Left colon (tissue), 2 donors: ENCODE results near the gene PAOX. TPM values are rescaled to one million over a fixed set of nuclear protein-coding genes. Genes with fewer than 3 reads are reported as not detected.
"Not testable (repeated sequence)": the region's sequence is repeated elsewhere in the genome, so short reads cannot be mapped to it uniquely, and the experiment has no call there.

Experiments
- ATAC-seq: fragments of 200-7000 bp; cut with Tn5 transposase; one replicate; pipeline ENCODE4 v1.9.1; 2020; ENCODE audit warnings: mild to moderate bottlenecking, moderate library complexity
- DNase-seq, 2 donors: peaks; one replicate each; pipeline ENCODE4 v3.0.0-alpha.2; 2020
- intact Hi-C, 2 donors: fragments of 100-400 bp; cut with DNase I in 1 of 2; cut with micrococcal nuclease in 1 of 2; formaldehyde crosslinking; loops; one replicate each; pipeline versions ENCODE4 v1.11.2 to v1.14.0; 2022; cut with DNase I, micrococcal nuclease
- total RNA-seq, 2 donors: library from RNA; stranded (reverse); fragmentation: NEBNext Ultra II Directional; extraction: Animal tissue kit (Norgen Biotek cat#: 25700); gene quantifications; one replicate each; pipeline ENCODE4 v1.2.1, GENCODE V29; 2021
- donor health status: DM: no; HTN: no; CAD: no.
- donor health status: DM: yes; HTN: yes; CAD: no.

Gene PAOX
- total RNA-seq, 2 donors from 2014 or later: 9.3 to 10.5 TPM

DNA sequence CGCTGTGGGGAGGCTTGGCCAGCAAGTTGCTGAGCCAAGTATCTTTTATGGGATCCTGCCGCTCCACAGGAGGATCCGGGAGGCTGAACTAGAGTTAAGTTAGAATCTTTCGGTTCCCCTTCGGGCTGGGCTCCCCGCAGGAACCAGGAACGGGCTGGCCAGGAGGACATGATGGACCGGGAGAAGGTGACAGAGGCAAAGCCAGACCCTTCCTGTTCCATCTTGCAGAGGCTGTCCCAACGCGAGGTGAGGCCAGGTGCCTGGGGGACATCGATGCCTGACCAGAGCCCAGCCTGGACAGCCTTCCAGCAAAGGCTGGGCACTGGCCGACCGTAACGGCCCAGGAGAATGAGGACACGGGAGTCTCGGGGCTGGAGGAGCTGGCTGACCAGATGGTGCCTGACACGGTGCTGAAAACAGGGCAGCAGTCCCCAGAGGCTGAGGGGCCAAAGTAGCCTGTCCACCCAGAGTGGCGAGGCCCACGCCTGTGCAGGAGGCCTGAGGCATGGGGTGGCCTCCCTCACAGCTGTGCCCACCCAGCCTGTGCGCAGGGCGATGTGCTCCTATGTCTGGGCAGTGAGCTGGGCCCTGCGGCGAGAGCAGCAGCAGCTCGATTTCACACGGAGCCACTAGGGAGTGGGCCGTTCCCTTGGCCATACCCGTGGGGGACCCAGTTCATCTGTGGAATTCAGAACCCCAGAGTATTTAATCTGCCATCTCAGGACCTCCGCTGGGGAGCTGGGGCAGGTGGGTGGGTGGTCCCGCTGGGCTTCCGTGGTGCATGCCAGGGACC, 1.8 kb upstream of the PAOX start:
- ATAC-seq (no peak), DNase-seq (no peak)
- intact Hi-C loops: no loop called here

DNA sequence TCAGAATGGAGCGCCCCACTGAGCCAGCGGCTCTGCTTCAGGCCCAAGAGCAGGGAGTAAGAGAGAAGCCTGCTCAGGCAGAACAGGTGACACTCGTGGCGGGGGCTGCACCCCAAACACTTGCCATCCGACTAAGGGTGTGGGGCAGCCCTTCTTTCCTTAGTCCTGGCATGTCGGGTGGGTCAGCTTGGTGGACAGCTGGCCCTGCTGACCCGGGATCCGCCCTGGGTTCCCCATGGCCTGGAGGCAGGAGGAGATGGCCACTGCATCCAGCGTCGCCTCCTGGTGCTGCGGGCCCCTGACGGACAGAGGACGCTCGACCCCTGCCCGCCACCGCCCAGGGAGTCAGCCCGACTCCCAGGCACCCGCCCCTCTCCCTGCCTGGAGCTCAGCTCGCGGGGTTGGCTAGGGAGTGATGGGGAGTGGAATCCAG, 1.2 kb upstream of the PAOX start:
- no peak for DNase-seq
- intact Hi-C loops: no loop called here
- ATAC-seq: peak; percentile 8

DNA sequence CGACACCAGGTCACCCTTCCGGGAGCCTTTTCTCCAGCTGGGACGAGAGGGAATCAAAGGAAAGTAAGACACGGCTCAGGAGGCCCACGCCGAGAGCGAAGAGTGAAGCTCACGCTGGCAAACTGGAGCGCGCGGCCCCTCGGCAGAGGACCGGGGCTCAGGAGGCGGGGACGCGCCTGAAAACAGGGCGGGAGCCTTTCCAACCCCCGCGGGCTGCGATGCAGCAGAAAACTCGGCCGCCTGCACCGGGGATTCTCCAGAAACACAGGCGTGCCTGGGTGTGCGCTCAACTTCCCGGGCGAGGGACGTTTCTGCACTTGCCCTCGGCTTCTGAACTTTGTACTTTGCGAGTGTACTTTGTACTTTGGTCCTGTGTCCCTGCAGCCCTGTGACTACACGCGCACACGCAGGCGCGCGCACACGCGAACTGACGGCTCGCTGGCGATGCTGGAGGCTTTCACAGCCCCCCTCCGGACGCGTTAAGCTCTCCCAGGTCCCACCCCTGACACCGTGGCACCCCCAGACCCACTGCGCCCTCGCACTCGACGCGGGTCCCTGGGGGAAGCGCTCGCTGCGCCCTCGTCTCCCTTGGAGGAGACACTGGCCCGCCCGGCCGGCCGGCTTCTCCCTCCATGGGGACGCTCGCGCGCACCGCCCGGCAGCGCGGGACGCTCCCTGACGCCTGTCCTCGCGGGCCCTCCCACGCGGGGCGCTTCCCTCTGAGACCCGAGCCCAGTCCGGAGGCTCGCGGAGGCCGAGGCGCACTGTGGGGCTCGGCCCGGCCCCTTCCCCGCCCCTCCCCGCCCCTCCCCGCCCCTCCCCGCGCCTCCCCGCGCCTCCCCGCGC, 588 bp upstream of the PAOX start:
- peak; percentile 75 to 82 for DNase-seq
- ATAC-seq: peak; percentile 82
- intact Hi-C loops: no loop called here

DNA sequence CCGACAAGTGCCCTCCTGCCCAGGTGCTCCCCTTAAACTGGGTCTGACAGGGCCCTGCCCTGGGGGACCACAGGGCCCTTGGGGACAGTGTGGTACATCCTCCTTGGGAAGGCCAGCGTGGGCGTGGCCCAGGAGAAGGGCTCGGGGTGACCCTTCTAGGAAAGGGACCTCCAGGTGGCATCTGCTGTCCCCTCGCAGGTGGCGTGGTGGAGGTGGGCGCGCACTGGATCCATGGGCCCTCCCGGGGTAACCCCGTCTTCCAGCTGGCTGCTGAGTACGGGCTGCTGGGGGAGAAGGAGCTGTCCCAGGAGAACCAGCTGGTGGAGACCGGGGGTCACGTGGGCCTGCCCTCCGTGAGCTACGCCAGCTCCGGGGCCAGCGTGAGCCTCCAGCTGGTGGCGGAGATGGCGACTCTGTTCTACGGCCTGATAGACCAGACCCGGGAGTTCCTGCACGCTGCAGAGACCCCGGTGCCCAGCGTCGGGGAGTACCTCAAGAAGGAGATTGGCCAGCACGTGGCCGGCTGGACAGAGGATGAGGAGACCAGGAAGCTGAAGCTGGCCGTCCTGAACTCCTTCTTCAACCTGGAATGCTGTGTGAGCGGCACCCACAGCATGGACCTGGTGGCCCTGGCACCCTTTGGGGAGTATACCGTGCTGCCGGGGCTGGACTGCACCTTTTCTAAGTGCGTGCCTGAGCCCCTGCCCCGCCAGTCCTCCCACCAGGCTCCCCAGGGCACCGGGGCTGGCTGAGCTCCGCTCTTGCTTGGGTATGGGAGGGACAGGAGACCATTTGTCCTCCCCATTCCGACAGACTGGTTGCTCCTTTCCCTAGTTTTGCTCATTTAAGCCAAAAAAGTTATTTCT, 972 bp downstream of the PAOX start:
- no peak for ATAC-seq
- intact Hi-C loops: no loop called here
- peak in 1 of 2 donors; percentile 52 for DNase-seq

DNA sequence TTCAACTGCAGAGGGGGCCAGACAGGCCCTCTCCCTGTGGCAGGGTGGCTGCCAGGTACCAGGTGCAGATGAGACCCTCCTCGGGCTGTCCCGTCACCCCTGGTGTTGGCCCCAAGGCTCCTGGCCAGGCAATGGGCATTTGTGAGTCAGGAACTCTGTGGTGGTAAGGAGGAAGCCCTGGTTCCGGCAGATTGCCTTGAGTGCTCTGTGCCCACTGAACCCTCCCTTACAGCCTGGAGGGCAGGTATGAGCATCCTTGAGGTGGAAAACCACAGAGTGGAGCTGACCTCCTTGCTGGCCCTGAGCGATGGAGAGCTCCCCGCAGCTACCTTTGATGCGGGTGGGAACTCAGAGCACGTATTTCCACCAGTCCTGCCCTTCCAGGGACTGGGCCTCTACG, 2.0 kb downstream of the PAOX start:
- no peak for DNase-seq
- intact Hi-C loops: no loop called here
- no peak for ATAC-seq

DNA sequence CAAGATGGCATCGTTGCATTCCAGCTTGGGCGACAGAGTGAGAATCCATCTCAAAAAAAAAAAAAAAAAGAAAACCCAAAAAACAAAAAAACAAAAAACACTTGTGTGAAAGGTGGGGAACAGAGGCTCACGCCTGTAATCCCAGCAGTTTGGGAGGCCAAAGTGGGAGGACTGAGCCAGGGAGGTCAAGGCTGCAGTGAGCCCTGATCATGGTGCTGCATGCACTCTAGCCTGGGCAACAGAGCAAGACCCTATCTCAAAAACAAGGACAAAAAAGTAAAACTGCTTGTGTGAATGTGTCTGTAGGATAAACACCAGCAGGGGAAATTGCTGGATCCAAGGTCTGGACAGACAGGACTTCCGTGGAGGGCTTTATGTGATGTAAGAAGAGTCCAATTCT, 4.5 kb downstream of the PAOX start:
- DNase-seq (no peak), ATAC-seq (no peak)

DNA sequence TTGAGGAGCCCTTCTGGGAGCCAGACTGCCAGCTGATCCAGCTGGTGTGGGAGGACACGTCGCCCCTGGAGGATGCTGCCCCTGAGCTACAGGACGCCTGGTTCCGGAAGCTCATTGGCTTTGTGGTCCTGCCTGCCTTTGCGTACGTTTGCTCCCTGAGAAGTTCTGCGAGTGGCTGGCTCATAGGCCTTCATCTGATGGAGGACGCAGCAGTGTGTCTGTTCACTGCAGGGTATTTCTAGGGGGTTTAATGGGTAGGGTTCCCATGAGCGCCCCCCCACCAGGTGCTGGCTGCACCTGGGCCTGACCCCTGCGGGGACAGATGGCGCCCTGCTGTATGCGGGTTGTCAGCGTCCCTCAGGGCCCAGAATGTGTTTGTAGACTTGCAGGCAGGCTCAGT, 5.0 kb downstream of the PAOX start:
- DNase-seq (no peak), ATAC-seq (no peak)
- intact Hi-C loops: no loop called here

More for the DNA sequence above, 4.5 kb downstream of the PAOX start:
- intact Hi-C loops: no loop called here

DNA sequence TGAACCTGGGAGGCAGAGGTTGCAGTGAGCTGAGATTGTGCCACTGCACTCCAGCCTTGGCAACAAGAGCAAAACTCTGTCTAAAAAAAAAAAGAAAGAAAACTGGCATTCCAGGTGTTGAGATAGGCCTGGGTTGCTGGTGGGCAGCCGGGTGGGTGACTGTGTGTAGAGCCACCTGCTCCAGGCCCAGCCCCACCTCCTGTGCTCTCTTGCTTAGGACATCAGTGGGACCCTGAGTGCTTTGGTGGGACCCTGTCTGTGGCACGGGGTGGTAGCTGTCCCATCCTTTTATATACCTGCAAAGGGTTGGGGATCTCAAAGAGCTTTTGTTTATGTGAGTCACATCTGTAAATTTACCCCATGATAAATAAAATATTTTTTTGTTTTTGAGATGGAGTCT, 6.2 kb downstream of the PAOX start:
- DNase-seq (no peak), ATAC-seq (no peak)
- intact Hi-C loops: no loop called here

DNA sequence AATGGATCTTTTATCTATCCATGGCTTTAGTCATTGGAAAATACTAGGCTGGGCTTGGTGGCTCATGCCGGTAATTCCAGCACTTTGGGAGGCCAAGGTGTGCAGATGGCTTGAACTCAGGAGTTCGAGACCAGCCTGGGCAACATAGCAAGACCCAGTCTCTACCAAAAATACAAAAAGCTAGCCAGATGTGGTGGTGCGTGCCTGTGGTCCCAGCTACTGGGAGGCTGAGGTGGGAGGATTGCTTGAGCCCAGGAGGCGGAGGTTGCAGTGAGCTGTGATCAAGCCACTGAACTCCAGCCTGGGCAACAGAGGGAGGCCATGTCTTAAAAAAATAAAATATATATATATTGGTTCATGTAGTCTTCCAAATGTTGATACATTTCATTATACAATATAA, 7.9 kb downstream of the PAOX start:
- intact Hi-C loops, ATAC-seq, DNase-seq: not testable (repeated sequence)

DNA sequence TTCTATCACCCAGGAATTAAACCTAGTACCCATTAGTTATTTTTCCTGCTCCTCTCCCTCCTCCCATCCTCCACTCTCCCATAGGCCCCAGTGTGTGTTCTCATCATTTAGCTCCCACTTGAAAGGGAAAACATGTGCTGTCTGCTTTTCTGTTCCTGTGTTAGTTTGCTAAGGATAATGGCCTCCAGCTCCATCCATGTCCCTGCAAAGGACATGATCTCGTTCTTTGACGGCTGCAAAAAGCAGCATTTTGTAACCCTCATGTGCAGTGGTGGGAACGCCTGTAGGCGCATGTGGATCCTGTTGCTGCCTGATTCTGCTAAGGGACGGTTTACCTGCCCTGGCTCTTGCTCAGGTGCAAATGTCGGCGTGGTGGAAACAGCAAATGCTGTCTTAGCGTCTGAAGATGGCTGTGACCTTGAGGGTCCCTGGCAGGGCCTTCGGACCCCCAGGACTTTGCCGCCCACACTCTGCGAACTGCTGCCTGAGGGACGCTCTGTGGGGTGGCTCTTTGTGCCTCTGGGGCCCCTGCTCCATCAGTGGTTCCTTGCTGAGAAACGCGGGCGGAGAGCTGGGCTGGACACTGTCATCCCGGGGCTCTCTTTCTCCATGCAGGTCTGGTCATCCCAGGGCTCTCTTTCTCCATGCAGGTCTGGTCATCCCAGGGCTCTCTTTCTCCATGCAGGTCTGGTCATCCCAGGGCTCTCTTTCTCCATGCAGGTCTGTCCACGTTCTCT, 9.3 kb downstream of the PAOX start:
- DNase-seq (peak in 1 of 2 donors; percentile 4), ATAC-seq (no peak)
- intact Hi-C loops: no loop called here

DNA sequence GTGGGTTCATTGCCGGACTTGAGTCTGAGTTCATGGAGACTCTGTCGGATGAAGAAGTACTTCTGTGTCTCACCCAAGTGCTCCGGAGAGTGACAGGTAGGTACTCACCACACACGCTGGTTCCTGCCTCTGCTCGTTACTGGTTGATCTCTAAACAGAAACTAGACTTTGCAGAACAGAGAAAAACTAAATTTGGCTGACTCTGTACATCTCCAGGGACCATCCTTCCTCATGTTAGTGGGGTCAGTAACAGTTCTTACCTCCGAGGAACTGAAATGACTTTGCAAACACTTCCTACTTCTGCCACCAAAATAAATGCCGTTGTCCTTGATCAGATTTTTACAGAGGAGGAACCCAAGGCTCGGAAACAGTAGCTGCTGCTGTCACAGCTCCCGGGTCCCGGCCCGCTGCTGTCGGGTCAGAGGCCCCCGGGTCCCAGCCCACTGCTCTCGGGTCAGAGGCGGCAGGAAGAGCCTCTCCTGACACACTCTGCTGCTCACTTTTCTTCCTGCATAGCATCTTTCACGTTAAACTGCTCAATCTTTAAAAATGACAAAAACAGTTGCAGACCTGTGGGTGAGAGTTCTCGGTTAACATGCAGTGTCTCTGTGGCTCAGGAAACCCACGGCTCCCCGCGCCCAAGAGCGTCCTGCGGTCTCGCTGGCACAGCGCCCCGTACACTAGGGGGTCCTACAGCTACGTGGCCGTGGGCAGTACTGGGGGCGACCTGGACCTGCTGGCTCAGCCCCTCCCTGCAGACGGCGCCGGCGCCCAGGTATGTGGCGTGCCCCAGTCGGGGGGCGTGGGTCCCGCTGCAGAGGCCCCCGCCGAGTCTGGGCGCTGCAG, 10.1 kb downstream of the PAOX start:
- DNase-seq: peak in 1 of 2 donors; percentile 44
- intact Hi-C loops: no loop called here
- no peak for ATAC-seq

DNA sequence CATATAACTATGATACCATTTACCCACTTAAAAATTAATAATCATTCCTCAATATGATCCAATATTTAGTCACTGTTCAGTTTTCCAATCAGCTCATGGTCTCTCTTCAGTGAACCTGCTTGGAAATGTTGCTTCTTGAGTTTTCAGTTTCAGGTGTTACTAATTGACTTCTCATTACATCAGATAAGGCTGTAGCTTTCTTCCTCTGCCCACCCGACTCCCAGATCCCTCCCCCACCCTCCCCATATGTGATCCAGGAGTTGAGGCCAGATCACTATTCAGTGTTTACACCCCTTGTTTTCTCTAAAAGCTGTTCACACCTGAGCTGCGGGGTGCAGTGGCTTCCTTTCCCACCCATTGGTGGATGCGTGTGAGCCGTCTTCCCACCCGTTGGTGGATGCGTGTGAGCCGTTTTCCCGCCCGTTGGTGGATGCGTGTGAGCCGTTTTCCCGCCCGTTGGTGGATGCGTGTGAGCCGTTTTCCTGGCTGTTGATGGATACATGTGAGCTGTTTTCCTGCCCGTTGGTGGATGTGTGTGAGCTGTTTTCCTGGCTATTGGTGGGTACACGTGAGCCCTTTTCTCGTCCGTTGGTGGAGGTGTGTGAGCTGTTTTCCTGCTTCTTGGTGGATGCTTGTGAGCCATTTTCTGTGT, 11.7 kb downstream of the PAOX start:
- no peak for DNase-seq
- no peak for ATAC-seq
- intact Hi-C loops: no loop called here

DNA sequence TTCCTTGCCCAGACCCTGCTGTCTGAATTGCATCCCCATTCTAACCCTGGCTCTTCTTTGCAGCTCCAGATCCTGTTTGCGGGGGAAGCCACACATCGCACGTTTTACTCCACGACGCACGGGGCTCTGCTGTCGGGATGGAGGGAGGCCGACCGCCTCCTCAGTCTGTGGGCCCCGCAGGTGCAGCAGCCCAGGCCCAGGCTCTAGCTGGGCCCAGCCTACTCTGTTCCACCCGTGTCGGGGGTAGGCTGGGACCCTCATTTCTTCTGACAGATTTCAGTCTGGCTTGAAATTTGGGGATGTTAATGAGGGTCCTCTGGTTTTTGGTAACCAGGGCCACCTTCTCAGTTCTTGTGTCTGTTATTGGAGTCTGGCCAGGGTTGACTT, 12.2 kb downstream of the PAOX start:
- DNase-seq (no peak), ATAC-seq (no peak)
- intact Hi-C loops: no loop called here

DNA sequence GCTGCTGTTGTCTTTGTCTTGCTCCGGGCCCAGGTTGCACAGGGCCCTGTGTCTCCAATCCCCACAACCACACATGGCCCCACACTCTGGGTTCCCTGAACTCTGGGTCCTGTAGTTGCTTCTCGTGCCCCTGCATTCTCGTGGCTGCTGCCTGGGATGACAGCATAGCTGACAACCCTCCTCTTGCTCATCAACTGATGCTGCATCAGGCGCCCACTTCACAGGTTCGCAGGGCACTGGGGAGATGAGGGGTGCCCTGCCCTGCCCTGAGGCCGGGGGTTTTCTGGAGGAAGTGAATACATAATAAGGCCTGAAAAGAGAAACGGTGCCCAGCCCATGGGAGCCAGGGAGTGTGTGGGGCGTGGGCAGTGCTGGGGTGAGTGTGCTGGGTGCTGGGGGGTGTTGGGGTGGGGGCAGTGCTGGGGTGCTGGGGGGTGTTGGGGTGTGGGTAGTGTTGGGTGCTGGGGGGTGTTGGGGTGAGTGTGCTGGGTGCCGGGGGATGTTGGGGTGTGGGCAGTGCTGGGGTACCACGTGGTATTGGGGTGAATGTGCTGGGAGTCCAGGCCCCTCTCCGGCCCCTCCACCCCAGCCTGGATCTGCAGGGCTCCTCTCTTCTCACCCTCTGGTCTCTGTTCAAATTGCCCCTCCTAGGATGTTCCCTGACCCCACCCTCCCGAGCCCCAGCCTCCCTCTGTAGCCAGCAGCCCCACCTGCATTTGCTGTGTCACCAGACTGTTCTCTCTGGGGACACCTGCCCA, 12.9 kb downstream of the PAOX start:
- ATAC-seq (no peak), DNase-seq (no peak)
- intact Hi-C loops: no loop called here

DNA sequence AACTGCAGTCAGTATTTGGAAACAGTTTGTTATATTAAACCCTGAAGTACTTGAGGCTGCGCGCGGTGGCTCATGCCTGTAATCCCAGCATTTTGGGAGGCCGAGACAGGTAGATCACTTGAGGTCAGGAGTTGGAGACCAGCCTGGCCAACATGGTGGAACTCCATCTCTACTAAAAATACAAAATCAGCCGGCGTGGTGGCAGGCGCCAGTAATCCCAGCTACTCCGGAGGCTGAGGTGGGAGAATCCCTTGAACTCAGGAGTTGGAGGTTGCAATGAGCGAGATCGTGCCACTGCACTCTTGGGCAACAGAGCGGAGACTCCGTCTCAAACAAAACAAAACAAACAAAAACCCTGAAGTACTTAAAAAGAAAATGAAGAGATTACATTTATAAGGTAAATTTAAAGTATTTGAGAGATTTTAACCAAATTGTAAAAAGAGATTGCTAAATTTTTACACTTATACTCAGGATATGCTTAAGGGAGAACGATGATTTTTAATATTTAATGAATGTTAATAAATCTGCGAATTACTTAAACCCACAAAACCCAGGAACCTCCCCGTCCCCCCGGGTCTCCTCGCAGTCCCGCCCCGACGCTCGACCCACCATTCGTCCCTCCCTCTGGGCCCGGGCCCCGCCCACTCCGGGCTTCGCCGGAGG, 14.5 kb downstream of the PAOX start:
- ATAC-seq: no peak
- intact Hi-C loops: no loop called here
- DNase-seq: no peak

DNA sequence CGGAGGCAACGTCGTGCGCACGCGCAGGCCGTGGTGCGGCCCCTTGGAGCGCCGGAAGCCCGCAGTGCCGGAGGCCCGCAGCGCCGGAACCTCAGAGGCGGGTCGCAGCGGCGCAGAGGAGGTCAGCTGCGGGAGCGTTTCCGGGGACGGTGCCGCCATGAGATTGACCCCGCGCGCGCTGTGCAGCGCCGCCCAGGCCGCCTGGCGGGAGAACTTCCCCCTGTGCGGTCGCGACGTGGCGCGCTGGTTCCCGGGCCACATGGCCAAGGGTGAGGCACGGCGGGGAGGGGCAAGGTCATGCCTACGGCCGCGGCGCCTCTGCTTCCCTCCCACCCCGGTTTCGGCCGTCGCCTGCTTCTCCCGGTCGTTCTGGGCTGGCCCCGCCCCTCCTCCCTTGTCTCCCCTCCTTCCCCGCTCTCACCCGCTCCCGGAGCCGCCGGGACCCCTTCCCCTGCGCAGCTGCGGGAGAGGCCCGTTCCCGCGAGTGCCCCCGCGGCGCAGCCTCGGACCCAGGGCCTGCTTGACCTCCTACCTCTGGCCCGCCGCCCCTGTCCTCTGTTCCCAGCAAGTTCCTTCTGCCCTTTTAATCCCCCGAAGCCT, 15.1 kb downstream of the PAOX start, which contains the start of gene MTG1:
Gene MTG1, plus strand, starts transcription at position 94 of the 600 bp plus-strand sequence. Its CDS starts 64 bp downstream, at position 158.
- ATAC-seq: peak; percentile 94
- intact Hi-C loops: no loop called here
- DNase-seq: peak; percentile 92 to 97
